Myocyte (in vitro differentiated cells): ENCODE data around the gene TOE1. TPM values are rescaled to one million over a fixed set of nuclear protein-coding genes. Genes with fewer than 3 reads are reported as not detected.

Experiments used
- total RNA-seq: library from RNA; depleted of rRNA; stranded (reverse); fragments of >200 nt; gene quantifications from 2 replicates; pipeline ENCODE4 v1.2.3, GENCODE V29; 2014

The TOE1 gene
- total RNA-seq, 1 donor from 2014 or later, result 4.7 TPM

Other genes with a start within 250 kb of the TOE1 start
- 0.05 TPM in 1 of 2 replicates, not detected in the other for gene ZSWIM5, start 133.6 kb upstream of the TOE1 start, total RNA-seq
- gene HPDL, start 13.3 kb upstream of the TOE1 start, total RNA-seq, result not detected in 2 replicates
- 10.7 and 12.9 TPM in 2 replicates for gene MUTYH, start 270 bp downstream of the TOE1 start, total RNA-seq
- gene TESK2, start 151.0 kb downstream of the TOE1 start, total RNA-seq, result 1.1 and 1.7 TPM in 2 replicates
- 0.62 TPM in 2 replicates for gene CCDC163, start 159.9 kb downstream of the TOE1 start, total RNA-seq
- gene MMACHC, start 160.1 kb downstream of the TOE1 start, total RNA-seq, result 3.5 and 6.8 TPM in 2 replicates
- 771 and 808 TPM in 2 replicates for gene PRDX1, start 181.7 kb downstream of the TOE1 start, total RNA-seq
- gene AKR1A1, start 210.7 kb downstream of the TOE1 start, total RNA-seq, result 75.2 and 83.6 TPM in 2 replicates
- gene NASP, start 243.9 kb downstream of the TOE1 start, total RNA-seq, result 30.8 and 32.6 TPM in 2 replicates